HS-27A (cell line): ENCODE results near the gene ASF1A.

Source experiments
- DNase-seq: peaks from one replicate; pipeline ENCODE4 v3.0.0-alpha.2; 2012; ENCODE audit warnings: low read depth, missing footprints

Gene ASF1A

DNA sequence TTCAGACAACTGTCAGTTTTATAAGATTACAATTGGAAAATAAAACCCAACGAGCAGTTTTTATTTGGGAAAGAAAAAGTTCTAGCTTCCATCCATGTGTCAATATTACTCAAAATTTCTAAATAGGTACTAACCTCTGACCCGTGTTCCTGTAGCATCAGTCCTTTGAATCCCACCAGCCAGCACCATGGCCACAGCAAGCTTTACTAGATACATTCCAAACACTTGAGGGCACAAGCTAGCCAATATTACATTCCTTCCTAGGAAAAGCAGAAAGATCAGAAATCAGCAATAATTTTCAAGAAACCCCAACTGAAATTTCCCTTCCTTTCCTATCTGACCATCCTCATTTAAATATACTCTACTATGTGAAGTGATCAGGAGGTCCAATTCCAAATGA, 19.2 kb downstream of the ASF1A start:
- no peak for DNase-seq

- DNase-seq: no peak
Observed at GRCh38 chr6:118914598-118914997, 20.6 kb downstream of the ASF1A start.

GRCh38 chr6:118917546-118918328, 23.8 kb downstream of the ASF1A start:
- no peak for DNase-seq

DNA sequence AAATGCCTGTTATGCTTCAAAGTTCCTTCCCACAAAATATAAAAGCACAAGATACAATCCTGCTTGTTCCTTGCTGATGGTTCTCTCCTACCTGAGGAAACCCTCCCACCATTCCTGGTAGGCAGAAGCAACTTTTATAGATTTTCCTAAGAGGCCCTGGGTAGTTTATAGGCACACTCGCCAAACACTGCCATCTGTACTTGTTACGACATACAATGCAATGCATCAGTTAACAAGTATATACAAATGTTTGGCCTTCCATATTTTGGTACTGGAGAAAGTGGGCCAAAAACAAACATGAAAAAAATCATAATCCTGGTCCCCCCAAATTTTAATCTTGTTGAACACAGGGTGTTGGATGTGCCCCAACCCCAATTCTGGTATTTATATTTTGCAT, 24.4 kb downstream of the ASF1A start:
- DNase-seq: no peak

DNA sequence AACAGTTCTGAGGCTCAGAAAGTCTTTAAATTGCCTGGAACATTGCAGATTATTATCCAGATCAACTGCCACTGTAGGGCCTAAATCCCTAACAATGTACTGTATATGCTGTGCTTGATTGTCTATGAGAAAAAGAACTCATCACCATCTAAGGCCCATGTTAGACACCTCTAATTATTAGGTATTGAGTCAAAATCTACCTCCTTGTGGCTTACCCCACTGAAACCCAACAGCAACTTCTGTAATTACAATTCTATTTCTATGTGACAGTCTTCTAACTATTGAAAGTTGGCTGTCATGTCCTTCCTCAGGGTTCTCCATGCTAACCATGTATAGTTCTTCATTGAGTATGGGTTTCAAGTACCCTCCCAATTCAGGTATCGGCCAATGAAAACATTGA, 27.1 kb downstream of the ASF1A start:
- no peak for DNase-seq

DNA sequence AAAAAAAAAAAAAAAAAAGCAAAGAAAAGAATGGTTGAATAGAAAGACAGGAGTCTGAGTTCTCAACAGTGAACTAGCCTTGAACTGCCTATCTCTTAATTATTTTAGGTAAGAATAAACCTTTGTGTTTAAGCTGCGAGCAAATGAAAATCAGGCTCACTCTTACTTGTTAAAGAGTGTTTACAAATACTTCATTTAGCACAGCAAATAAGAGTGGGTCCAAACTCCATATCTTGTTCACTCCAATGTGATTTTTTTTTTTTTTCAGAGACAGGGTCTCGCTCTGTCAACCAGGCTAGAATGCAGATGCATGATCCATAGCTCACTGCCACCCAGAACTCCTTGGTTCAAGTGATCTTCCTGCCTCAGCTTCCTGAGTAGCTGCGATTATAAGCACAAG, 29.1 kb downstream of the ASF1A start:
- no peak for DNase-seq

- no peak for DNase-seq
Observed at GRCh38 chr6:118930680-118931079, 36.7 kb downstream of the ASF1A start.

DNA sequence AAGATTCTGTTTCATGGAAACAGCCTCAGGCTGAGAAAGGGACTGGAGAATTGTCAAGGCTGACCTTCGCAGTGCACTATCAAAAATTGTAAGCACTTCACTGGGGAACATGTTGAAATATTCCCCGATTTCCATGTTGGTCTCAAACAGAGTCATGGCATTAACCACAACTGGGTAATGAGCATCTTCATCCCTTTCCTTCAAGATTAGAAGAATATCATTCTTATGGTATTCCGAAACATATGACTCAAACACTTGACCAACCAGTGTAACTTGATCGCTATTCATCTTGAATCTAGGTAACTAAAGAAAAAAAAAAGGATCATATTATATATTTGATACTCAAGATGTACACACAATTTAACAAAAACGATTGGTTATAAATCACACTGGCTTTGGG, 37.5 kb downstream of the ASF1A start:
- no peak for DNase-seq

GRCh38 chr6:118932421-118932820, 38.5 kb downstream of the ASF1A start:
- DNase-seq: no peak

DNA sequence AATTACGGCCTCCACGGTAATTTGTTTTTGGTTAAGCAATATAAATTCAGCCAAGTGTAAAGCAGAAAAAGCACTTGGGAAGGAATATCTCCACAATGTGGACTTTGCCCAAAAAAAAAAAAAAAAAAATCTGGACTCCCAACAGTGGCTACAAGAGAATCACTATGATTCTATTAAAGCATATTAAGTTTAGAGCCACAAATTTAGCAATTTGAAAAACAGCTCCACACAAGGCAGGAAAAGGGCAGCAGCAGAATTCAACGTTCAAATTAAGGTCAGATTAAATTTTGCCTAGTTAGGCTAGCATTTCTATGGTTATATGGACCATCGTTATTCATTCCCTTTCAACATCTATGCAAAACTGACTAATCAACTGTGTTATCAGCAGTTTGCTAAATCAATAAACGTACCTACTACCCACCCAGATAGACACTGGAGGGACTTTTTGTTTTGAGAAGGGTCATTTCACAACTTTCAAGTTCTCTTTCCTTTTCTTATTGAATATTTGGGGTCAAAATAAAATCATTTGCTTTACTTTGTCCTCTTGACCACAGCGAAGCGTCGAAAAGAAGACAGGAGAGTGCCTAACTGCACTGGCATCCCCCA, 40.0 kb downstream of the ASF1A start:
- DNase-seq: no peak

- DNase-seq: peak; percentile 64
Observed at GRCh38 chr6:118934461-118935330, 40.7 kb downstream of the ASF1A start, which contains the start of gene MCM9. MCM9 (minus strand) TSS chr6:118935159; CDS start chr6:118931723, 3,436 bp downstream.

- DNase-seq: peak; percentile 4
Observed at GRCh38 chr6:118935331-118935668, 41.3 kb downstream of the ASF1A start.

DNA sequence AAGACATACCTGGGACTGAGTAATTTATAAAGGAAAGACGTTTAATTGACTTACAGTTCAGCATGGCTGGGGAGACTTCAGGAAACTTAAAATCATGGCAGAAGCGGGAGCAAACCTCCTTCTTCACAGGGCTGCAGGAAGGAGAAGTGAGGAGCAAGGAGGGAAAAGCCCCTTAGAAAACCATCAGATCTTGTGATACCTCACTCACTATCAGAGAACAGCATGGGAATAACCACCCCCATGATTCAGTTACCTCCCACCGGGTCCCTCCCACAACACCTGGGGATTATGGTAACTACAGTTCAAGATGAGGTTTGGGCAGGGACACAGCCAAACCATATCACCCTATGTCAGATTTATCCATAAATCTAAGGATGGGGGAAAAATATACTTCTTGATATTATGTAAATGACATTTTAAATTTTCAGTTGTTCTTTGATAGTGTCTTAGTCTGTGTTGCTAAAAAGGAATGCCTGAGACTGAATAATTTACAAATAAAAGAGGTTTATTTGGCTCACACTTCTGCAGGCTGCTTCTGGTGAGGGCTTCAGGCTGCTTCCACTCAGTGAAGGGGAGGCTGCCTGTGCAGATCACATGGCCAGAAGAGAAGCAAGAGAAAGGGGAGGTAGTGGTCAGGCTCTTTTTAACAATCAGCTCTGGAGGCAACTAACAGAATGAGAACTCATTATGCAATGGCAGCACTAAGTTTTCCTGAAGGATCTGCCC, 42.2 kb downstream of the ASF1A start:
- DNase-seq: no peak

GRCh38 chr6:118939683-118940082, 45.7 kb downstream of the ASF1A start:
- DNase-seq: no peak

DNA sequence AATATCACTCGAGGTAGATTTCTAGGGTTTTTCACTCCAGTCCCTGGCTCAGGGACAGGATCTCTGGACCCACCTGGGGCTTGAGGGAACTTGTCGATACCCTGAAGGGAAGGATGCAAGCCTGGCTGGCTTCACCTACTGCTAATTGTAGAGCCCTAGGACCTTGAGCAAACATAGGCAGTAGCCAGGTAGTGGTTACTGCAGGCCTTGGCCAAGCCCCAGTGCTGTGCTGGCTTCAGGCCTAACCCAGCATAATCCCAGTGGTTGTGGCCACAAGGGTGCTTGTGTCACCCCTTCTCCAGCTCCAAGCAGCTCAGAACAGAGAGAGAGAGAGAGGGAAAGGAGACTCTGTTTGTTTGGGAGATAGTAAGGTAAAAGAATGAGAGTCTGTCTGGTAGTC, 46.8 kb downstream of the ASF1A start:
- DNase-seq: no peak

DNA sequence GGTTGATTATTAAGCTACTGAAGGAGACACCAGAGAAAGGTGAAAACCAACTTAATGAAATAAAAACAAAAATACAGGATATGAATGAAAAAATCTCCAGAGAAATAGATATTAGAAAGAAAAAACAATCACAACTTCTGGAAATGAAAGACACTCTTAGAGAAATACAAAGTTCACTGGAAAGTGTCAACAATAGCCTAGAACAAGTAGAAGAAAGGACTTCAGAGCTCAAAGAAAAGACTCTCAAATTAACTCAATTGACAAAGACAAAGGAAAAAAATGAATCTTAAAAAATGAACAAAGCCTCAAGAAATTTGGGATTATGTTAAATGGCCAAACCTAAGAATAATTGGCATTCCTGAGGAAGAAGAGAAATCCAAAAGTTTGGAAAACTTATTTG, 51.3 kb downstream of the ASF1A start:
- no peak for DNase-seq

DNA sequence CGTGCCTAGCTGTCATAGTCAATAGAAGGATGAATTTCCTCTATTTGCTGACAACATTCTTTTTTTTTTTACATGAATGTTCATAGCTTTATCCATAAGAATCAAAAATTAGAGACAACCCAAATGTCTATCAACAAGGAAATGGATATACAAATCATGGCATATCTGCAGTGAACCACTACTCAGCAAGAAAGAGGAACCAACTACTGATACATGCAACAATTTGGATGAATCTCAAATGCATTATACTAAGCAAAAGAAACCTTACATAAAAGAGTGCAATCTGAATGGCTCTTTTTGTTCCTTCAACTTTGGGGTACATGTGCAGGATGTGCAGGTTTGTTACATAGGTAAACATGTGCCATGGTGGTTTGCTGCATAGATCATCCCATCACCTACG, 58.7 kb downstream of the ASF1A start:
- no peak for DNase-seq

DNA sequence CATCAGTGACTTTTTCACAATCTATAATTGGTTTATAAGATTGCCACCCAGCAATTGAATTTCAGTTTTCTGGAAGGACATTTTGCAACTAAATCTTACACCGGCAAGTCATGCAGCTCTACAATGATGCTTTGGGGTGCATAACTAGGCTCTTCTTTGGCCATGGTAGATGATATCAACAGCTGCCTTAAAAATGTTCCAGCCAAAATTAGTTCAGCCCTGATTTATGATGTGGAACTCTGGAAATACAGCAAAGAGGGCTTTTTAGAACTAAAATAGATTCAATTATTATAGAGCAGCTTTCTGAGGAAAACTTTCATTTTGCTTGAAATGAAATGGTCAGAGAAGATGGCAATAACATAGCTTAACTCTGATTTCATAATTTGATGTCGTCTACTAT, 59.4 kb downstream of the ASF1A start:
- DNase-seq: no peak
